ENCODE measurements around the gene ASPHD2. TPM values are rescaled to one million over a fixed set of nuclear protein-coding genes. Genes with fewer than 3 reads are reported as not detected.

Gene ASPHD2, protein sequence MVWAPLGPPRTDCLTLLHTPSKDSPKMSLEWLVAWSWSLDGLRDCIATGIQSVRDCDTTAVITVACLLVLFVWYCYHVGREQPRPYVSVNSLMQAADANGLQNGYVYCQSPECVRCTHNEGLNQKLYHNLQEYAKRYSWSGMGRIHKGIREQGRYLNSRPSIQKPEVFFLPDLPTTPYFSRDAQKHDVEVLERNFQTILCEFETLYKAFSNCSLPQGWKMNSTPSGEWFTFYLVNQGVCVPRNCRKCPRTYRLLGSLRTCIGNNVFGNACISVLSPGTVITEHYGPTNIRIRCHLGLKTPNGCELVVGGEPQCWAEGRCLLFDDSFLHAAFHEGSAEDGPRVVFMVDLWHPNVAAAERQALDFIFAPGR
- 10 to 100 TPM in 1 of 5 experiments, 1 to 10 TPM in 4; 1.8 to 18.1 (median 2.7) TPM for total RNA-seq
- 1 to 10 TPM; 1.5 to 3.2 TPM for polyA plus RNA-seq
- 2.8 reads per million, percentile 15 among the genes with 10 or more reads in this experiment for total RNA-seq

DNA sequence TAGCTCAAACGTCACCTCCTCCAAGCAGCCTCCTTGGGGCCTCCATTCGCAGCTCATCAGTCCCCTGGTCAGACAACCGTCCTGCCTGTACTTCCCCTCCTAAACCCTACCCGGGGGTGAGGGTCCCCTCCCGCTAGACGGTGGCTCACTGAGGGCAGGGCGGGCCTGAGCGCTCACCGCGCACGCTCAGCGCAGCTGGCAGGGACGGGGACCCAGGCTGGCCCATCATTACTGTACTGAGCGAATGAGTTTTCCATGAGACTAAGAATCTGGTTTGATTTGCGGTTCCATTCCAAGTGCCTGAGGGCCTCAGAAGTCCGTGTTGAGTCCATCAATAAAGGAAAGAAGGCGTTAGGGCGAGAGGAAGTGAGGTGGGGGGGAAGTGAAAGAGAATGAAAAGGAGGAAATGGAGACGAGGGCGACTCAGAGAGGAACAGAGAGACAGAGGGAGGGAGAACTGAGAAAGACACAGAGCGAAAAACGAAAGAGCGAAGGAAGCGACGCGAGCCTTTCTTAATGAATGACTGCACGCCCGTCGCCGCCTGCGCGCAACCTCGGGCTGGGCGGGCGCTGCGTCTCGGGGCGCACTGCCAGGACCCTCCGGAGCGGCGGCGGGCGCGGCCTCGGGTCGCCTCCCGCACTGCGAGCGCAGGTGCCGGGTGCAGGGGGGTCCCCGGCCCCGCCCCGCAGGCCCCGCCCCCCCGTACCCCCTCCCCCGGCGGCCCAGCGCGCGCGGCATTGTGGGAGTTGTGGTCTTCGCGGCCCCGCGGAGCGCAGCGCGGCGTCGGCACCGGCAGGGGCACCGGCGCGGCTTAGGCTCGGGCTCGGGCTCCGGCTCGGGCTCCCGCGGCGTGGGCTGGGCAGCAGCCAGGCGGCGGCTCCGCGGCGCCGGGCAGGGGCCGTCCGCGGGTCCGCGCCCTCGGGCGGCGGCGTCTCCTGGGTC is at the start of gene ASPHD2:
TSS of gene ASPHD2 (plus strand) at position 746 of the 943 bp plus-strand sequence. CDS start 4,356 bp downstream, outside the sequence.
- Mint-ChIP-seq H3K36me3 (peaks cover 0 to 8% (median under 1%) of the 10 kb centered on the region in 5 donors), H3K4me3 (peak within 1 kb of the TSS; percentile 91 to 99 (median 99)), H3K9me3 (peaks cover 0 to 4% (median 0%) of the 10 kb centered on the region in 11 donors), H3K27me3 (peaks cover 0 to 22% (median 5%) of the 10 kb centered on the region in 5 donors), H3K27ac (peak within 1 kb of the TSS; percentile 94 to 99 (median 98)), H3K4me1 (peaks cover 14 to 55% (median 33%) of the 10 kb centered on the region in 7 donors)
- H3K4me1 ChIP-seq (ENCODE audit: control insufficient read depth in 2 of 2, insufficient read depth in 2 of 2, low read length in 2 of 2) = peaks cover 8 to 17% of the 10 kb centered on the region in 2 donors
- H3K36me3 ChIP-seq (ENCODE audit: control insufficient read depth in 2 of 3, insufficient read depth in 3 of 3, low read length in 3 of 3) = peaks cover 0 to 5% (median 0%) of the 10 kb centered on the region in 3 experiments
- no peaks in the 10 kb centered on the region for H3K27me3 ChIP-seq (ENCODE audit: control insufficient read depth in 2 of 2, insufficient read depth in 2 of 2, low read length in 2 of 2)
- intact Hi-C loops (cut with micrococcal nuclease) = loop anchor here (1.0 to 10.0 kb wide), 11 partner anchors 30 to 1364 kb away; partner anchors contain the start of genes HPS4 (in 2 of the 2), SRRD (in 2 of the 2), TFIP11 (in 2 of the 2) and TPST2 (in 2 of the 2)
- H3K9me3 ChIP-seq (ENCODE audit: control insufficient read depth in 2 of 3, low read length in 3 of 3) = no peaks in the 10 kb centered on the region
- ChIA-PET CTCF (interaction anchor here (1.5 kb wide), 1 partner anchor 32 kb away, joined by 5 read pairs; no protein-coding TSS in a partner anchor), POLR2A (interaction anchor here (0.9 to 5.1 kb wide), 2 partner anchors 18 to 54 kb away, joined by 3 to 39 read pairs; partner anchors contain the start of genes HPS4 and SRRD)
- ATAC-seq (peak; percentile 92), DNase-seq (peak; percentile 72 to 87 (median 83))
- peak within 1 kb of the TSS; percentile 88 for H3K27ac ChIP-seq (ENCODE audit: low read depth, low read length)
- peak within 1 kb of the TSS; percentile 93 for H3K4me3 ChIP-seq (ENCODE audit: low read length)

DNA sequence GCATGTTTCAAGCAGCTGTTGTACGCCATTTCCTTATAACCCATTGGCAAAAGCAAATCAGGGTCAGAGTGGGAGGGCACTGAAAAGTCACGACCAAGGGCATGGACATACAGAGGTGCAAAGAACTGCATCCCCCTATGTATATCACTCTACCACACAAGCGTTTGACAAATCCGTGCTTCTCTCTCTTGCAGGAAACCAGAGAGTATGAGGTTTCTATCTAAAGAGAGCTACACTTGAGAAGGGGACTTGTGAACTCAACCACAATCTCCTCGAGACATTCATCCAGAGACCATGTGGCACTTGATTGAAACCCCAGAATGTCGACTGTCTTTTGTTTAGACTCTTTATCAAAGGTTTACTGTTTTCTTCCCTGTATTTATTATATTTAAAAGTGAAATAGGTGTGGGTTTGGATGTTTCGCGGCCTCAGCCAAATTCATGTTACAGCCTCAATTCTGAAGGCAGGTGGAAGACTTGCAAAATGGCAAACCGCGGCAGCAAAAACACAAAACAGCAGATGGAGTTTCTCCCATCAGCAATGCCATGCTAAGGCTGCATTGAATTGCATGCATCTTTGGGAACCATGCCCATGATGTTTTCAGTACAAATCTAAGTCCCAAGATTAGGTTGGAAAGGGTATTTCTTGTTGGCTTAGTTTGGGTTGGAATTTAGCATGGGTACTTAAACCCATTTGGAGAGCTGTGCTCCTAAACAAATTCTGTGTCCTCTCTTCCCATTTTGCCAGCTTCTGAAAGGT is 48.8 kb upstream of the ASPHD2 start:
- H3K9me3 ChIP-seq (ENCODE audit: control insufficient read depth in 2 of 3, low read length in 3 of 3) = peaks cover 0 to 6% (median 0%) of the 10 kb centered on the region in 3 experiments
- peaks cover 0 to 5% of the 10 kb centered on the region in 2 donors for H3K4me1 ChIP-seq (ENCODE audit: control insufficient read depth in 2 of 2, insufficient read depth in 2 of 2, low read length in 2 of 2)
- Mint-ChIP-seq H3K27me3 (peaks cover 43 to 65% (median 50%) of the 10 kb centered on the region in 5 donors), H3K27ac (no peak overlapping the region), H3K36me3 (peaks cover 0 to 1% (median 0%) of the 10 kb centered on the region in 5 donors), H3K9me3 (peaks cover 0 to 19% (median 2%) of the 10 kb centered on the region in 11 donors), H3K4me1 (peaks cover 5 to 10% (median 7%) of the 10 kb centered on the region in 7 donors), H3K4me3 (no peak overlapping the region)
- H3K4me3 ChIP-seq (ENCODE audit: low read length) = no peak overlapping the region
- ATAC-seq (no peak), DNase-seq (no peak)
- H3K27ac ChIP-seq (ENCODE audit: low read depth, low read length) = no peak overlapping the region
- no peaks in the 10 kb centered on the region for H3K36me3 ChIP-seq (ENCODE audit: control insufficient read depth in 2 of 3, insufficient read depth in 3 of 3, low read length in 3 of 3)
- intact Hi-C loops (cut with micrococcal nuclease) = no loop called here
- CTCF ChIA-PET = no interaction called here
- no peaks in the 10 kb centered on the region for H3K27me3 ChIP-seq (ENCODE audit: control insufficient read depth in 2 of 2, insufficient read depth in 2 of 2, low read length in 2 of 2)
- POLR2A ChIA-PET = no interaction called here

DNA sequence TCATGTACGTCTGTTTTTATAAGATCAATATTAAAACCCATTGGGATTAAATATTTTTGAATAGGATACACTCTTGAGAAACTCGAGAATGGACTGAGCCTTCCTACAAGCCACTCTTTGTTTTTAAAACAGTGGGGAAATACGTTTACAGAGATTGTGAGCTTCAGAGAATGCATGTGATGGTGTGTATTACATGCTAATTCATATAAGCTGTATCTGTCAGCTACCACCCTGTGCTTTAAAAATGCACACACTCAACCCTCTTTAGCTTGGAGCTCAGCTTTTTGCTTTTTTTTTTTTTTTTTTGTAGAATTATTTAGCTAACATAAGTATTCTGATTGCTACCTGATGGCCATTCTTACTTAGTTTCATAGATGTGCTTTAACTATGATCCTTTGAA is 46.3 kb upstream of the ASPHD2 start:
- no peak for DNase-seq
- CTCF ChIA-PET = interaction anchor here (0.7 kb wide), 2 partner anchors 81 to 228 kb away, joined by 5 to 6 read pairs; no protein-coding TSS in a partner anchor
- H3K9me3 Mint-ChIP-seq = peaks cover 0 to 19% (median 2%) of the 10 kb centered on the region in 11 donors
- no peak overlapping the region for H3K4me3 Mint-ChIP-seq
- peaks cover 26 to 57% (median 51%) of the 10 kb centered on the region in 5 donors for H3K27me3 Mint-ChIP-seq
- Histone ChIP-seq H3K9me3 (ENCODE audit: control insufficient read depth in 2 of 3, low read length in 3 of 3) (peaks cover 0 to 6% (median 0%) of the 10 kb centered on the region in 3 experiments), H3K27me3 (ENCODE audit: control insufficient read depth in 2 of 2, insufficient read depth in 2 of 2, low read length in 2 of 2) (no peaks in the 10 kb centered on the region), H3K36me3 (ENCODE audit: control insufficient read depth in 2 of 3, insufficient read depth in 3 of 3, low read length in 3 of 3) (no peaks in the 10 kb centered on the region), H3K27ac (ENCODE audit: low read depth, low read length) (no peak overlapping the region), H3K4me1 (ENCODE audit: control insufficient read depth in 2 of 2, insufficient read depth in 2 of 2, low read length in 2 of 2) (no peaks in the 10 kb centered on the region), H3K4me3 (ENCODE audit: low read length) (no peak overlapping the region)
- H3K4me1 Mint-ChIP-seq = peaks cover 0 to 1% (median under 1%) of the 10 kb centered on the region in 7 donors
- POLR2A ChIA-PET = interaction anchor here (0.6 kb wide), 1 partner anchor 10 kb away, joined by 3 read pairs; no protein-coding TSS in a partner anchor
- peaks cover 0 to 1% (median 0%) of the 10 kb centered on the region in 5 donors for H3K36me3 Mint-ChIP-seq
- intact Hi-C loops (cut with micrococcal nuclease) = no loop called here
- no peak for ATAC-seq
- no peak overlapping the region for H3K27ac Mint-ChIP-seq

DNA sequence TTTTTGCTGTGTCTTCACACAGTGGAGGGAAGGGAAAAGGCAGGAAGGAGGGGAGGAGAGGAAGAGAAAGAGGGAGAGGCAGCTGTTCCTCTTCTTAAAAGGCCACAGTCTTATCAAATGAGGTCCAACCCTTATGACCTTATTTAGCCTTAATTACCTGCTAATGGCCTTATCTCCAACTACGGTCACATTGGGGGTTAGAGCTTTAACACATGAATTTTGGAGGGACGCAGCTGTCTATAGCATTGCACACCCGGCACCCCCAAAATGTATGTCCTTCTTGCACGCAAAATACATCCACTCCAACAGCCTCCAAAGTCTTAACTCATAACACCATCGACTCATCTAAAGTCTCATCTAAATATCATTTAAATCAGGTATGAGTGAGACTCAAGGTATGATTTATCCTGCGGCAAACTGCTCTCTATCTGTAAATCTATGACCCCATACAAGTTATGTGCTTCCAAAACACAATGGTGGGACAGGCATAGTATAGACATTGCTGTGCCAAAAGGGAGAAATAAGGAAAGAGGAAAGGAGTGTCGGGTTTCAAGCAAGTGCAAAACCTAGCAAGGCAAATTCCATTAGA is 45.0 kb upstream of the ASPHD2 start:
- CTCF ChIA-PET = no interaction called here
- peaks cover 25 to 67% (median 49%) of the 10 kb centered on the region in 5 donors for H3K27me3 Mint-ChIP-seq

DNA sequence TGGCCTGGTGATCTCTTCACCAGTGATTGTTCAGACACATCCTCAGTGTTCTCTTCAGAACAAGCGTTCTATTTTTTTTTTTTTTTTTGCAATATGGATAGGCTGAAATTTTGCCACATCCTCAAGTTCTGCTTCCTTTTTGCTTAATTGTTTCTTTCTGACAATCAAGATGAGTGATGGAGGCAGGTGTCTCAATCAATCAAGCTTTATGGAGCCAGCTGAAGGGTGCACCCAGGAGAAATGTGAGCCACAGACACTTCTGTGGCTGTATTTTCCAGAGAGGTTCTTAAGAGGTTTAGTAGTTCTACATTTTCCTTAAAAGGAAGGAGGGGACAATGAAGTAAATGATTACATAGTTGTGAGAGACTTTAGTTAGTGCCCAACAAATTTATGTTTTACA is 43.9 kb upstream of the ASPHD2 start:
- Mint-ChIP-seq H3K9me3 (no peaks in the 10 kb centered on the region), H3K36me3 (no peaks in the 10 kb centered on the region), H3K27ac (no peak overlapping the region), H3K27me3 (peaks cover 26 to 65% (median 45%) of the 10 kb centered on the region in 5 donors), H3K4me1 (no peaks in the 10 kb centered on the region), H3K4me3 (no peak overlapping the region)
- Histone ChIP-seq H3K4me3 (ENCODE audit: low read length) (no peak overlapping the region), H3K27ac (ENCODE audit: low read depth, low read length) (no peak overlapping the region), H3K27me3 (ENCODE audit: control insufficient read depth in 2 of 2, insufficient read depth in 2 of 2, low read length in 2 of 2) (no peaks in the 10 kb centered on the region), H3K36me3 (ENCODE audit: control insufficient read depth in 2 of 3, insufficient read depth in 3 of 3, low read length in 3 of 3) (no peaks in the 10 kb centered on the region), H3K9me3 (ENCODE audit: control insufficient read depth in 2 of 3, low read length in 3 of 3) (no peaks in the 10 kb centered on the region), H3K4me1 (ENCODE audit: control insufficient read depth in 2 of 2, insufficient read depth in 2 of 2, low read length in 2 of 2) (no peaks in the 10 kb centered on the region)
- DNase-seq = no peak
- ChIA-PET POLR2A (interaction anchor here (0.8 kb wide), 1 partner anchor 19 kb away, joined by 3 read pairs; no protein-coding TSS in a partner anchor), CTCF (no interaction called here)
- ATAC-seq = no peak
- intact Hi-C loops (cut with micrococcal nuclease) = no loop called here

More for the DNA sequence above, 45.0 kb upstream of the ASPHD2 start:
- Histone ChIP-seq H3K4me1 (ENCODE audit: control insufficient read depth in 2 of 2, insufficient read depth in 2 of 2, low read length in 2 of 2) (no peaks in the 10 kb centered on the region), H3K36me3 (ENCODE audit: control insufficient read depth in 2 of 3, insufficient read depth in 3 of 3, low read length in 3 of 3) (no peaks in the 10 kb centered on the region), H3K9me3 (ENCODE audit: control insufficient read depth in 2 of 3, low read length in 3 of 3) (peaks cover 0 to under 1% (median 0%) of the 10 kb centered on the region in 3 experiments), H3K27me3 (ENCODE audit: control insufficient read depth in 2 of 2, insufficient read depth in 2 of 2, low read length in 2 of 2) (no peaks in the 10 kb centered on the region), H3K4me3 (ENCODE audit: low read length) (no peak overlapping the region), H3K27ac (ENCODE audit: low read depth, low read length) (no peak overlapping the region)
- POLR2A ChIA-PET = no interaction called here
- Mint-ChIP-seq H3K36me3 (no peaks in the 10 kb centered on the region), H3K4me1 (no peaks in the 10 kb centered on the region), H3K27ac (no peak overlapping the region), H3K9me3 (peaks cover 0 to 9% (median 0%) of the 10 kb centered on the region in 11 donors), H3K4me3 (no peak overlapping the region)
- intact Hi-C loops (cut with micrococcal nuclease) = no loop called here
- DNase-seq (no peak), ATAC-seq (no peak)

Data from naive thymus-derived CD4-positive, alpha-beta T cell (primary cell).